Measurements from ENCODE around the gene CELF2.

Gene CELF2

DNA sequence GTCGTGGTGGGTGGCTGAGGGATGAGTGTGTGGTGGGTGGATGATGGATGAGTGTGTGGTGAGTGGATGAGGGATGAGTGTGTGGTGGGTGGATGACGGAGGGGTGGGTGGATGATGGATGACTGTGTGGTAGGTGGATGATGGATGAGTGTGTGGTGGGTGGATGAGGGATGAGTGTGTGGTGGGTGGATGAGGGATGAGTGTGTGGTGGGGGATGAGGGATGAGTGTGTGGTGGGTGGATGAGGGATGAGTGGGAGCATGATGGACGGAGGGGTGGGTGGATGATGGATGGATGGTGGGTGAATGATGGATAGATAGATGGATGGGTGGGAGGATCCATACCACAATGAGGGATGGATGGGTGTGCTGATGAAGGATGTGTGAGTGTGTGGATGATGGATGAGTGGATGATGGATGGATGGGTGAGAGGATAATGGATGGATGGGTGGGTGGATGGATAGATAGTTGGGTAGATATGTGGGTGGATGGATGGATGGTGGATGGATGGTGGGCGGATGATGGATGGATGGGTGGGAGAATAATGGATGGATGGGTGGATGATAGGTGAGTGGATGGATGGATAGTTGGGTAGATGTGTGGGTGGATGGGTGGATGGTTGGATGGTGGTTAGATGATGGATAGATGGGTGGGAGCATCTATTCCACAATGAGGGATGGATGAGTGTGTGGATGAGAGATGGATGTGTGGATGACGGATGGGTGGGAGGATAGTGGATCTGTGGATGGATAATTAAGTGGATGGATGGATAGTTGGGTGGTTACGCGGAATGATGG is 266.8 kb downstream of the CELF2 start:
- in situ Hi-C loops (cut with HindIII; ENCODE audit: low sequenced_read_pairs), result no loop called here
- no peak for TF ChIP-seq CTCF (IDR thresholded peaks at IDR 0.05; ENCODE audit: low read depth, low read length)
- no peak for DNase-seq (ENCODE audit: low read depth, low spot score)
- no peak overlapping the region for H3K4me3 ChIP-seq (ENCODE audit: low read depth, low read length)

- no peak for TF ChIP-seq CTCF (IDR thresholded peaks at IDR 0.05; ENCODE audit: low read depth, low read length)
- H3K4me3 ChIP-seq (ENCODE audit: low read depth, low read length), result no peak overlapping the region
- in situ Hi-C loops (cut with HindIII; ENCODE audit: low sequenced_read_pairs), result no loop called here
- DNase-seq (ENCODE audit: low read depth, low spot score), result no peak
Observed at GRCh38 chr10:11285171-11285570, 267.5 kb downstream of the CELF2 start.

DNA sequence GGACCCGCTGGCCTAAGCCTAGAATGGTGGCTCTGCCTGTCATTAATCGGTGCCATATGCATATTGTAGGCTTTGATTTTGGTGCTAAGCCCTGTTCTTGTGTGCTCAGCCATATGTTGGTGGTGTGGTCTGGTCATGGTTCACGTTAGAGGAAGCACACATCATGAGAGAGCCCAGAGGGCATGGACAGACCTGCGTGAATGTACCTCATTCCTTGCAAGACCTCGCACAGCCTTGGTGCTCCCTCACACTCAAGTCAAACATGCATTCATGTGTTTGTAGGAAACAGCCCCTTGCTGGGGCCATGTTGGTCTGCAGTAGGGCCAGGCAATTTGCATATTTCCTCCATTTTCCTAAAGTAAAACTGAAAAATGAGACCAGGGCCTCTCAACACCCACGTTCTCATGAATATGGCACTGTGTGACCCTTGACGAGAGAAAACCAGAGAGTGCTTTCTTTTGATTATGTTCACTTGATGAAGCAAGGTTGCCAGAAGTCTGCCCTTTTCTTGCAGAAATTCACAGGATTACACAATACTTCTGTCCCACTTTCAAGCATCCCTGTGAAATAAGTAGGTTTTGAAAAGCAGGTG is 268.7 kb downstream of the CELF2 start:
- in situ Hi-C loops (cut with HindIII; ENCODE audit: low sequenced_read_pairs), result no loop called here
- DNase-seq (ENCODE audit: low read depth, low spot score), result no peak
- no peak for TF ChIP-seq CTCF (IDR thresholded peaks at IDR 0.05; ENCODE audit: low read depth, low read length)
- H3K4me3 ChIP-seq (ENCODE audit: low read depth, low read length), result no peak overlapping the region

DNA sequence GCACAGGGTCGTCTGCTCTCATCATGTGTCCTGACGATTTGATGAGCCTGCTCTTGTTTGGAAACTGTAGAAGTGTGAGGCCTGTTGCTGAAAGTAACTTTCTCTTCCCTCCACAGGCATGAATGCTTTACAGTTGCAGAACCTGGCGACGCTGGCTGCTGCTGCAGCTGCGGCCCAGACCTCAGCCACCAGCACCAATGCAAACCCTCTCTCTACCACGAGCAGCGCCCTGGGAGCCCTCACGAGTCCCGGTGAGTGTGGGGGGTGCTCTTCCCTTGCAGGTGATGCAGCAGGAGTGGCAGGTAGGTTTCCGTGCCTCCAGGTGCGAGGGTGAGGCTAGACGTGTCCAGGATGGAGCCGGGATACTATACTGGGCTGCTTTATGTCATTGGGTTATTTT is 270.6 kb downstream of the CELF2 start:
- no peak for DNase-seq (ENCODE audit: low read depth, low spot score)
- H3K4me3 ChIP-seq (ENCODE audit: low read depth, low read length), result no peak overlapping the region
- in situ Hi-C loops (cut with HindIII; ENCODE audit: low sequenced_read_pairs), result no loop called here
- no peak for TF ChIP-seq CTCF (IDR thresholded peaks at IDR 0.05; ENCODE audit: low read depth, low read length)

DNA sequence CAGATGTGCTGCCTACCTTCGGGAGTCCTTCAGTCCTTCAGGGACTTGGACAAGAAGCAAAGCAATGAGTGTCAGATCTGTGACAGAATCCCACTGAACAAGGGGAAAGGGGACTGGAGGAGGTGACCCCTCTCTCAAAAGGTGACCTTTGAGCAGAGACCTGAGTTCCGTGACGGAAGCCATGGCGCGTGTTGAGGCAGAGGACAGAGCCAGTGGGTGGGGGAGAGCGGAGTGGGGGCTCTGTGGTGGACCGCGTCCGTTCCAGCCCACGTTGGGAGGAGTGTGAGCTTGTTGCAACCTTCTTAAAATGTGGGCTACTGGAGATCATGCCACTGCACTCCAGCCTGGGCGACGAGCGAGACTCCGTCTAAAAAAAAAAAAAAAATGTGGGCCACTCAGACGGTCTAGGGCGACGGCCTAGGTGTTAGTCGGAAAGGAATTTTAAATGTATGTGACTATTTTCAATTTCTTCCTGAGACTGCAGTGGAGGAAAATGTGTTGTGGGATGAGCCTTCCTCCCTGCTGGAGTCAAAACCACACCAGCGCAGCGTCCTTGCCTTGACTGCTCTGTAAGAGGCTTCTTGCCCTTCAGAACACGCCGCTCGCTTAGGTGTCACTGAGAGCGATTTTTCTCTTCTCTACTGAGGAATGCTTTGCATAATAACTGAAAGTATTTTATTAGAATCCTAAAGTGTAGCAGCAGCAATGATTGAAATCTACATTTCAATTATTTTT is 272.7 kb downstream of the CELF2 start:
- in situ Hi-C loops (cut with HindIII; ENCODE audit: low sequenced_read_pairs), result no loop called here
- no peak for TF ChIP-seq CTCF (IDR thresholded peaks at IDR 0.05; ENCODE audit: low read depth, low read length)
- H3K4me3 ChIP-seq (ENCODE audit: low read depth, low read length), result no peak overlapping the region
- DNase-seq (ENCODE audit: low read depth, low spot score), result no peak

DNA sequence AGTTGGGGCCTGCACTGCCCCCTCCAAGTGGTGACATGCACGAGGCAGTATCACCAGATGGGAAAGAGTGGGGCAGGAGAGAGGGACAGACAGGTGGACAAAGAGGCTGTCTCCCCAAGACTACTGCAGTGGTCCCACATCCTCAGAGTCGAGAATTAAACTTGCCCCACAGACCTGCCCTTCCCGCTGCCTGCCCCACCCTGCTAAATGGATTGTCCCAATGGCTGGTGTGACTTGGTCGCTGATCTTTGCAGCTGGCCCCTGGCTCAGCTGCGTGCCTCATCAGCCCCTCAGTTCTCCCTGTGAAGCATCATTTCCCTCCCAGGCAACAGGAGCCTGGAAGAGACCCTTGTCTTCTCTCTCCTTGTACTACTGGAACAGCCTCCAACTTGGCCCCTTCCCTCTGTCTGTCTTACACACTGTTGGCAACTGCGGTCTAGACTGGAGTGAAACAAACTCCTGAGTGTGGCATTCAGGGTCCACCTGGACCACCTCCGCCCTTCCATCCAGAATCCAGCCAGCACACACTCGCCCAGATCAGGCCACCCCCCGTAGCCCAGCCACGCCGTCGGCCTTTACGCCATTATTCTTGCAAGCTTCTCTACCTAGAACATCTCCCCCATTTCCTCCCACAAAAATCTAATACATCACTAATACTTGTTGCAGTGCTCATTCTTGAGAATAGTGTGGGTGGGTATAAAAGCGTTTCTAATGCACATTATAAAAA is 275.1 kb downstream of the CELF2 start:
- no peak for TF ChIP-seq CTCF (IDR thresholded peaks at IDR 0.05; ENCODE audit: low read depth, low read length)

More for the DNA sequence above, 275.1 kb downstream of the CELF2 start:
- in situ Hi-C loops (cut with HindIII; ENCODE audit: low sequenced_read_pairs), result no loop called here
- H3K4me3 ChIP-seq (ENCODE audit: low read depth, low read length), result no peak overlapping the region
- no peak for DNase-seq (ENCODE audit: low read depth, low spot score)

Data from astrocyte of the spinal cord (primary cell).